Neural progenitor cell (in vitro differentiated cells): ENCODE measurements around the gene MSI2. TPM values are rescaled to one million over a fixed set of nuclear protein-coding genes. Genes with fewer than 3 reads are reported as not detected.
A peak's percentile ranks its signal among the peaks of the same experiment; 100 is the strongest.

Source experiments
- DNase-seq: peaks from one replicate; pipeline ENCODE4 v3.0.0-alpha.2; 2016; ENCODE audit warnings: low spot score
- H2AFZ ChIP-seq: fragments of 200-600 bp; sonication (generic); replicated peaks from 2 replicates; pipeline ENCODE4 v1.6.1; 2016; ENCODE audit warnings: antibody characterized with exemption
- H3F3A ChIP-seq: fragments of 200-600 bp; sonication (generic); 2 replicates; pipeline ENCODE4 v1.6.1; 2016; ENCODE audit warnings: antibody characterized with exemption, low read depth
- H3K27ac ChIP-seq: fragments of 200-600 bp; sonication (generic); 2 replicates; pipeline ENCODE4 v1.5.1; 2016; ENCODE audit warnings: mild to moderate bottlenecking
- H3K27me3 ChIP-seq: fragments of 200-600 bp; sonication (generic); 2 replicates; pipeline ENCODE4 v1.6.1; 2016; ENCODE audit warnings: mild to moderate bottlenecking, moderate library complexity
- H3K36me3 ChIP-seq: fragments of 200-600 bp; sonication (generic); 2 replicates; pipeline ENCODE4 v1.5.1; 2016
- H3K4me1 ChIP-seq: fragments of 200-600 bp; sonication (generic); 2 replicates; pipeline ENCODE4 v1.6.1; 2016; ENCODE audit warnings: mixed run types
- H3K4me2 ChIP-seq: fragments of 200-600 bp; sonication (generic); 2 replicates; pipeline ENCODE4 v1.6.1; 2016
- H3K4me3 ChIP-seq: fragments of 200-600 bp; sonication (generic); 2 replicates; pipeline ENCODE4 v1.5.1; 2016
- H3K79me2 ChIP-seq: fragments of 200-600 bp; sonication (generic); 2 replicates; pipeline ENCODE4 v1.6.1; 2016; ENCODE audit warnings: low read depth
- H3K9ac ChIP-seq: fragments of 200-600 bp; sonication (generic); 2 replicates; pipeline ENCODE4 v1.6.1; 2016
- H3K9me3 ChIP-seq: fragments of 200-600 bp; sonication (generic); 2 replicates; pipeline ENCODE4 v1.5.1; 2016; ENCODE audit warnings: low read depth
- H4K20me1 ChIP-seq: fragments of 200-600 bp; sonication (generic); 2 replicates; pipeline ENCODE4 v1.6.1; 2016; ENCODE audit warnings: low read depth
- H3K27ac Mint-ChIP-seq: 3 replicates; pipeline ENCODE4 v1.8.0; 2021; ENCODE audit warnings: mixed read lengths
- H3K27me3 Mint-ChIP-seq: 2 replicates; pipeline ENCODE4 v1.8.0; 2022; ENCODE audit warnings: low read depth, mild to moderate bottlenecking, inconsistent platforms, moderate library complexity, mixed read lengths; ENCODE audit not compliant: insufficient read depth
- H3K36me3 Mint-ChIP-seq: 3 replicates; pipeline ENCODE4 v1.8.0; 2021; ENCODE audit warnings: mixed read lengths
- H3K4me1 Mint-ChIP-seq: 3 replicates; pipeline ENCODE4 v1.8.0; 2021; ENCODE audit warnings: mixed read lengths
- H3K4me3 Mint-ChIP-seq: 3 replicates; pipeline ENCODE4 v1.8.0; 2021; ENCODE audit warnings: mild to moderate bottlenecking, moderate library complexity, mixed read lengths
- H3K9me3 Mint-ChIP-seq: 3 replicates; pipeline ENCODE4 v1.8.0; 2020; ENCODE audit warnings: mixed read lengths
- EZH2 ChIP-seq: fragments of 200-600 bp; sonication (generic); IDR thresholded peaks from 2 replicates; pipeline ENCODE4 v1.6.1; 2017; ENCODE audit warnings: antibody characterized with exemption, mild to moderate bottlenecking, moderate library complexity
- EZH2phosphoT487 ChIP-seq: fragments of 200-600 bp; sonication (generic); IDR thresholded peaks from 2 replicates; pipeline ENCODE4 v1.6.1; 2017; ENCODE audit warnings: antibody characterized with exemption
- total RNA-seq: library from RNA; depleted of rRNA; stranded (reverse); fragments of >200 nt; gene quantifications from 2 replicates; pipeline ENCODE4 v1.2.3, GENCODE V29; 2015; ENCODE audit warnings: low replicate concordance
- TF ChIP-seq, protein P1 (sequence below): fragments of 200-600 bp; sonication (generic); IDR thresholded peaks from 2 replicates; pipeline ENCODE4 v1.5.1; 2017; ENCODE audit warnings: antibody characterized with exemption, mild to moderate bottlenecking

The MSI2 gene
- total RNA-seq, 1 donor from 2014 or later: 96.9 TPM

DNA sequence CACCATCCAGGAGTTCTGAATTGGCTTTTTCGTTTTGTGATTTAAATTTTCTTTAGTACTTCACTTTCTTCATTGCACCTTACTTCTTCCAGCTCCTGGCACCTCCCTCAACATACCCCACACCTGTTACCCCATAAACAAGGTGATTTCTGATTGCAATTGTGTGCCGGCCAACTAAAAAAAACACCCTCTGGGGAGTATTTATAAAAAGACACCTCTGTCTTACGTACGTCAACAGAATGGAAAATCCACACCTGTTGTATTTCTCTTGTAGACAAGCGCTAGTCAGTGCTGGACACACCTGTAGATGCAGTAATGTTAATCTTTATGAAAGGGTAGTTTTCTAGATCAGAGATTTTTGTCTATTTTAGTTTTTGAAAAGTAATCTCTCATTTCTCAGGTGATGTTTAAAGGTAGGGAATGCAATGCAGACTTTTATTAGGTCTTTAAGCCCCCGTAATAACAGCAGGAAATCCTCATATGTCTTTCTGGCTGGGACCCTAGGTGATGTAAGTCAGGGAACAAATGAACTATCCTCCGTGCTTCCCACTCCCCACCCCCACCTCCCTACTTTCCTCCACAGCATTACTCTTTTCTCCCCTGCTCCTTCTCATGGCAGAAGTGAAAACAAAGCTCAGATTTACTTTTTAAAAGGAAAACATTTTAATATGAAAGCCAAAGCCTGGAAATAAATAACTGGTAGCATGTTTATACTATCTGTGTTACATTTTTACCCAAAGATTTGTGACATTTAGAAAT is 4.2 kb downstream of the MSI2 start:
- H3K27me3 Mint-ChIP-seq: no peaks in the 10 kb centered on the region
- peaks cover 61% of the 10 kb centered on the region for H3K36me3 Mint-ChIP-seq
- peak overlapping the region; percentile 97 for H3K4me3 Mint-ChIP-seq
- no peaks in the 10 kb centered on the region for H3K9me3 ChIP-seq
- peaks cover 35% of the 10 kb centered on the region for H3K4me1 ChIP-seq
- H3K4me1 Mint-ChIP-seq: peaks cover 65% of the 10 kb centered on the region
- no peak overlapping the region for H2AFZ ChIP-seq
- peak overlapping the region; percentile 86 for H3K4me2 ChIP-seq
- peak overlapping the region; percentile 4 for H3K27ac Mint-ChIP-seq
- peak overlapping the region; percentile 90 for H3K4me3 ChIP-seq
- no peak overlapping the region for H3K27ac ChIP-seq
- H3F3A ChIP-seq: peaks cover 32% of the 10 kb centered on the region
- no peak for TF ChIP-seq EZH2phosphoT487
- TF ChIP-seq, protein P1, sequence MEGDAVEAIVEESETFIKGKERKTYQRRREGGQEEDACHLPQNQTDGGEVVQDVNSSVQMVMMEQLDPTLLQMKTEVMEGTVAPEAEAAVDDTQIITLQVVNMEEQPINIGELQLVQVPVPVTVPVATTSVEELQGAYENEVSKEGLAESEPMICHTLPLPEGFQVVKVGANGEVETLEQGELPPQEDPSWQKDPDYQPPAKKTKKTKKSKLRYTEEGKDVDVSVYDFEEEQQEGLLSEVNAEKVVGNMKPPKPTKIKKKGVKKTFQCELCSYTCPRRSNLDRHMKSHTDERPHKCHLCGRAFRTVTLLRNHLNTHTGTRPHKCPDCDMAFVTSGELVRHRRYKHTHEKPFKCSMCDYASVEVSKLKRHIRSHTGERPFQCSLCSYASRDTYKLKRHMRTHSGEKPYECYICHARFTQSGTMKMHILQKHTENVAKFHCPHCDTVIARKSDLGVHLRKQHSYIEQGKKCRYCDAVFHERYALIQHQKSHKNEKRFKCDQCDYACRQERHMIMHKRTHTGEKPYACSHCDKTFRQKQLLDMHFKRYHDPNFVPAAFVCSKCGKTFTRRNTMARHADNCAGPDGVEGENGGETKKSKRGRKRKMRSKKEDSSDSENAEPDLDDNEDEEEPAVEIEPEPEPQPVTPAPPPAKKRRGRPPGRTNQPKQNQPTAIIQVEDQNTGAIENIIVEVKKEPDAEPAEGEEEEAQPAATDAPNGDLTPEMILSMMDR: no peak
- no peak for TF ChIP-seq EZH2
- no peak for DNase-seq
- peaks cover 4% of the 10 kb centered on the region for H3K27me3 ChIP-seq
- H3K9ac ChIP-seq: no peak overlapping the region
- no peaks in the 10 kb centered on the region for H3K9me3 Mint-ChIP-seq
- H3K36me3 ChIP-seq: peaks cover 31% of the 10 kb centered on the region
- H4K20me1 ChIP-seq: peaks cover 75% of the 10 kb centered on the region
- peaks cover 89% of the 10 kb centered on the region for H3K79me2 ChIP-seq

DNA sequence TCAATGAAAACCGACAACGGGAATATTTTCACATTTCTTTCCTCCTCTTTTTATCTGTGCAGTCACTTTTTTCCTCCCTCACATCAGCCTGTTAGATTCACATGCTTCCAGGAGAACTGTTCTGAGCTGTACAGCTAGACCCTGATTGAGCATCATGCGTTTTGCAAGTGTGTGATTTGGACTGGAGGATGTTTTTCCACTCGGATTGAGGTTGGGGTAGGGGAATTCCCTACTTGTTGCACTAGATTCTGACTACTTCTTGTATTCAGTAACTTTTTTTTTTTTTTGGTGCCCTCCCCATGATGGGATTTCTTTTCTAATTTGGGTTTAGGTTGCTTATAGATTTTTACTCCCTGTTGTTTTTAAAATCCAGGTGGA is 4.8 kb downstream of the MSI2 start:
- Mint-ChIP-seq H3K9me3 (no peaks in the 10 kb centered on the region), H3K27ac (no peak overlapping the region), H3K4me1 (peaks cover 62% of the 10 kb centered on the region), H3K36me3 (peaks cover 67% of the 10 kb centered on the region), H3K4me3 (peak overlapping the region; percentile 97), H3K27me3 (no peaks in the 10 kb centered on the region)
- H3K79me2 ChIP-seq: peaks cover 94% of the 10 kb centered on the region
- no peak for DNase-seq
- H3K36me3 ChIP-seq: peaks cover 31% of the 10 kb centered on the region
- H3K4me1 ChIP-seq: peaks cover 35% of the 10 kb centered on the region
- H3K4me3 ChIP-seq: peak overlapping the region; percentile 90
- no peak overlapping the region for H3K9ac ChIP-seq
- H2AFZ ChIP-seq: no peak overlapping the region
- no peaks in the 10 kb centered on the region for H3K9me3 ChIP-seq
- H3K4me2 ChIP-seq: peak overlapping the region; percentile 86
- H3K27me3 ChIP-seq: no peaks in the 10 kb centered on the region
- peaks cover 81% of the 10 kb centered on the region for H4K20me1 ChIP-seq
- TF ChIP-seq EZH2 (no peak), EZH2phosphoT487 (no peak)
- TF ChIP-seq, protein P1: no peak
- no peak overlapping the region for H3K27ac ChIP-seq
- peaks cover 26% of the 10 kb centered on the region for H3F3A ChIP-seq

DNA sequence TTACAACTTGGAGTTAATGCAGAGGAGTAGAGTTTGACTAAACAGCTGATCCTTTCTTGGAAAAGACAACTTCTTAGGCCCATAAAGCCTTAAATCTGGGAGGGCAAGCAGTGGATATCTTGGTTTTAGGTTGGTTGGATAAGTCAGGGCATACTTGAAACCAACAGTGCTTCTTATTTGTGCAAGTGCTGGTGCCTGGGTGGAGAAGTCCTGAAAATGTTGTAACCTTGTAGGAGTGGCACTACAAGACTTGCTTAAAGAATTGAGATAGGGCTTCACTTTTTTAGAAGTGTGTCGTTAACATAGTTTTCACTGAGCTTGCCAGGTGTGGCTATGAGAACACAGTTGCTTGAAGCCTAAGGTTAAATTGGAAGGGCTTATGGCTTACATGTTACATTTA is 6.2 kb downstream of the MSI2 start:
- H3K4me3 ChIP-seq: no peak overlapping the region

More for the DNA sequence above, 6.2 kb downstream of the MSI2 start:
- no peak overlapping the region for H2AFZ ChIP-seq
- peaks cover 31% of the 10 kb centered on the region for H3K36me3 ChIP-seq
- H3K4me1 ChIP-seq: peaks cover 35% of the 10 kb centered on the region
- no peak overlapping the region for H3K27ac Mint-ChIP-seq
- H3K27me3 ChIP-seq: no peaks in the 10 kb centered on the region
- H3F3A ChIP-seq: peaks cover 21% of the 10 kb centered on the region
- H4K20me1 ChIP-seq: peaks cover 94% of the 10 kb centered on the region
- peaks cover 78% of the 10 kb centered on the region for H3K36me3 Mint-ChIP-seq
- peaks cover 4% of the 10 kb centered on the region for H3K27me3 Mint-ChIP-seq
- H3K9me3 ChIP-seq: no peaks in the 10 kb centered on the region
- no peak for DNase-seq
- H3K9me3 Mint-ChIP-seq: no peaks in the 10 kb centered on the region
- H3K4me2 ChIP-seq: no peak overlapping the region
- H3K4me1 Mint-ChIP-seq: peaks cover 62% of the 10 kb centered on the region
- H3K9ac ChIP-seq: no peak overlapping the region
- TF ChIP-seq EZH2 (no peak), EZH2phosphoT487 (no peak)
- TF ChIP-seq, protein P1: no peak
- peak overlapping the region; percentile 8 for H3K4me3 Mint-ChIP-seq
- peaks cover 100% of the 10 kb centered on the region for H3K79me2 ChIP-seq
- H3K27ac ChIP-seq: no peak overlapping the region
